MM.1S (cell line): ENCODE results near the gene LMNB1.
"Not testable (repeated sequence)": the region's sequence is repeated elsewhere in the genome, so short reads cannot be mapped to it uniquely, and the experiment has no call there.

Source experiments
- DNase-seq: peaks from one replicate; pipeline ENCODE4 v3.0.0-alpha.2; 2015
- H2AFZ ChIP-seq: fragments of 300-600 bp; sonication (generic); 2 replicates; pipeline ENCODE4 v1.6.0; 2016; ENCODE audit warnings: antibody characterized with exemption, low read length
- H3F3A ChIP-seq: fragments of 300-600 bp; sonication (generic); 2 replicates; pipeline ENCODE4 v1.6.1; 2016; ENCODE audit warnings: mild to moderate bottlenecking, antibody characterized with exemption, low read length, moderate library complexity, mixed read lengths; ENCODE audit not compliant: insufficient read depth
- H3K27ac ChIP-seq: fragments of 300-600 bp; sonication (generic); 2 replicates; pipeline ENCODE4 v1.5.1; 2016; ENCODE audit warnings: mild to moderate bottlenecking, low read length
- H3K27me3 ChIP-seq: fragments of 300-600 bp; sonication (generic); replicated peaks from 2 replicates; pipeline ENCODE4 v1.6.0; 2016; ENCODE audit warnings: low read length; ENCODE audit not compliant: insufficient read depth
- H3K36me3 ChIP-seq: fragments of 300-600 bp; sonication (generic); replicated peaks from 2 replicates; pipeline ENCODE4 v1.6.1; 2016; ENCODE audit warnings: mild to moderate bottlenecking, low read length, mixed read lengths; ENCODE audit not compliant: insufficient read depth
- H3K4me1 ChIP-seq: fragments of 300-600 bp; sonication (generic); 2 replicates; pipeline ENCODE4 v1.6.1; 2016; ENCODE audit warnings: low read length, mixed read lengths
- H3K4me2 ChIP-seq: fragments of 300-600 bp; sonication (generic); 2 replicates; pipeline ENCODE4 v1.6.0; 2016; ENCODE audit warnings: low read depth, low read length
- H3K4me3 ChIP-seq: fragments of 300-600 bp; sonication (generic); 2 replicates; pipeline ENCODE4 v1.5.1; 2016; ENCODE audit warnings: low read length, mixed read lengths
- H3K79me2 ChIP-seq: fragments of 300-600 bp; sonication (generic); 2 replicates; pipeline ENCODE4 v1.6.1; 2016; ENCODE audit warnings: mixed run types, low read length, mixed read lengths
- H3K9ac ChIP-seq: fragments of 300-600 bp; sonication (generic); 2 replicates; pipeline ENCODE4 v1.6.1; 2016; ENCODE audit warnings: low read length, mixed read lengths
- H3K9me2 ChIP-seq: fragments of 300-600 bp; sonication (generic); replicated peaks from 2 replicates; pipeline ENCODE4 v1.6.1; 2016; ENCODE audit warnings: mild to moderate bottlenecking, low read length, mixed read lengths; ENCODE audit not compliant: insufficient read depth
- H3K9me3 ChIP-seq: fragments of 300-600 bp; sonication (generic); replicated peaks from 2 replicates; pipeline ENCODE4 v1.6.1; 2016; ENCODE audit warnings: mild to moderate bottlenecking, low read length, mixed read lengths; ENCODE audit not compliant: insufficient read depth
- H4K20me1 ChIP-seq: fragments of 300-600 bp; sonication (generic); 2 replicates; pipeline ENCODE4 v1.6.1; 2016; ENCODE audit warnings: mild to moderate bottlenecking, low read length, moderate library complexity, mixed read lengths; ENCODE audit not compliant: insufficient read depth
- EZH2 ChIP-seq: fragments of 300-600 bp; sonication (generic); optimal IDR thresholded peaks from 2 replicates; pipeline ENCODE3; 2017; ENCODE audit warnings: low read depth, mild to moderate bottlenecking, antibody characterized with exemption, low read length, mixed read lengths
- EZH2phosphoT487 ChIP-seq: fragments of 300-600 bp; sonication (generic); IDR thresholded peaks from 2 replicates; pipeline ENCODE4 v1.6.1; 2018; ENCODE audit warnings: antibody characterized with exemption, low read length
- TF ChIP-seq, protein P1 (sequence below): fragments of 300-600 bp; sonication (generic); IDR thresholded peaks from 2 replicates; pipeline ENCODE4 v1.5.1; 2016; ENCODE audit warnings: antibody characterized with exemption, low read length, mixed read lengths

The LMNB1 gene

GRCh38 chr5:126837906-126838539, 61.1 kb downstream of the LMNB1 start:
- peaks cover 12% of the 10 kb centered on the region; the same call in 1 of the 2 replicates for H3K36me3 ChIP-seq

GRCh38 chr5:126839407-126839806, 62.5 kb downstream of the LMNB1 start:
- H3K4me3 ChIP-seq, result not testable (repeated sequence)

More at GRCh38 chr5:126837906-126838539, 61.1 kb downstream of the LMNB1 start:
- Histone ChIP-seq H3K27ac (no peak overlapping the region), H3K4me2 (no peak overlapping the region), H3K9me3 (no peaks in the 10 kb centered on the region), H3K27me3 (no peaks in the 10 kb centered on the region), H3K9me2 (no peaks in the 10 kb centered on the region), H3F3A (0 out of 2 replicates have a peak, but pooled peaks cover 2% of the 10 kb centered on the region), H4K20me1 (no peaks in the 10 kb centered on the region), H3K4me1 (no peaks in the 10 kb centered on the region), H3K4me3 (no peak overlapping the region), H3K79me2 (peaks cover 12% of the 10 kb centered on the region), H3K9ac (no peak overlapping the region), H2AFZ (no peak overlapping the region)
- DNase-seq, result no peak
- TF ChIP-seq, protein P1, sequence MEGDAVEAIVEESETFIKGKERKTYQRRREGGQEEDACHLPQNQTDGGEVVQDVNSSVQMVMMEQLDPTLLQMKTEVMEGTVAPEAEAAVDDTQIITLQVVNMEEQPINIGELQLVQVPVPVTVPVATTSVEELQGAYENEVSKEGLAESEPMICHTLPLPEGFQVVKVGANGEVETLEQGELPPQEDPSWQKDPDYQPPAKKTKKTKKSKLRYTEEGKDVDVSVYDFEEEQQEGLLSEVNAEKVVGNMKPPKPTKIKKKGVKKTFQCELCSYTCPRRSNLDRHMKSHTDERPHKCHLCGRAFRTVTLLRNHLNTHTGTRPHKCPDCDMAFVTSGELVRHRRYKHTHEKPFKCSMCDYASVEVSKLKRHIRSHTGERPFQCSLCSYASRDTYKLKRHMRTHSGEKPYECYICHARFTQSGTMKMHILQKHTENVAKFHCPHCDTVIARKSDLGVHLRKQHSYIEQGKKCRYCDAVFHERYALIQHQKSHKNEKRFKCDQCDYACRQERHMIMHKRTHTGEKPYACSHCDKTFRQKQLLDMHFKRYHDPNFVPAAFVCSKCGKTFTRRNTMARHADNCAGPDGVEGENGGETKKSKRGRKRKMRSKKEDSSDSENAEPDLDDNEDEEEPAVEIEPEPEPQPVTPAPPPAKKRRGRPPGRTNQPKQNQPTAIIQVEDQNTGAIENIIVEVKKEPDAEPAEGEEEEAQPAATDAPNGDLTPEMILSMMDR, result no peak
- TF ChIP-seq EZH2 (no peak), EZH2phosphoT487 (no peak)

DNA sequence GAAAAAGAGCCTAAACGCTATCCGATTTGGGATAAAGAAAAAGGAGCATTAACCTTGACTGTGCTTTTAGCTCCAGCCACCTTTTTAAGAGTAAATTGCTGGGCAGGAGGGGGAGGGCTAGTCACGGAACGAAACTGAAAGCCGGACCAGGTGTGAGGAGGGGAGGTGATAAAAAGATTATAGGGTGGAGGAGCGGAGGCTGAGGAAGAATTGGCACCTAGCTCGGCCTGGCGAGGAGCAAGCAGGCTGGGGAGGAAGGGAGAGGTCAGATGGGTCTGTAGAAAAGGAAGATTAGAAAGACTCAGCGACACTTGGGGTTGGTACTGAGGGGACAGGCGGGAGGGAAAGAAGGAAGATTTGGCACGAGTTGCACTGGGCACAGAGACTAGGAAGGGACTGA, 66.4 kb downstream of the LMNB1 start:
- not testable (repeated sequence) for H3K9me3 ChIP-seq, DNase-seq, H3K4me1 ChIP-seq, H3K36me3 ChIP-seq, H2AFZ ChIP-seq, H3K27me3 ChIP-seq, H3K27ac ChIP-seq, H3K4me2 ChIP-seq, H3K79me2 ChIP-seq, H3K9ac ChIP-seq, H4K20me1 ChIP-seq, H3K9me2 ChIP-seq, H3F3A ChIP-seq, H3K4me3 ChIP-seq

More at GRCh38 chr5:126839407-126839806, 62.5 kb downstream of the LMNB1 start:
- not testable (repeated sequence) for H3K9ac ChIP-seq, H3F3A ChIP-seq, DNase-seq, H3K27ac ChIP-seq, H3K79me2 ChIP-seq, H4K20me1 ChIP-seq, H3K4me2 ChIP-seq, H3K36me3 ChIP-seq, H3K9me2 ChIP-seq, H3K4me1 ChIP-seq, H2AFZ ChIP-seq, H3K9me3 ChIP-seq, H3K27me3 ChIP-seq

- H3F3A ChIP-seq, H3K79me2 ChIP-seq, H3K27me3 ChIP-seq, H3K4me2 ChIP-seq, H3K9ac ChIP-seq, H4K20me1 ChIP-seq, H3K27ac ChIP-seq, H3K9me2 ChIP-seq, H3K4me3 ChIP-seq, H3K36me3 ChIP-seq, H3K4me1 ChIP-seq, DNase-seq, H3K9me3 ChIP-seq, H2AFZ ChIP-seq: not testable (repeated sequence)
These were observed 68.6 kb downstream of the LMNB1 start for GRCh38 chr5:126845470-126846070.

DNA sequence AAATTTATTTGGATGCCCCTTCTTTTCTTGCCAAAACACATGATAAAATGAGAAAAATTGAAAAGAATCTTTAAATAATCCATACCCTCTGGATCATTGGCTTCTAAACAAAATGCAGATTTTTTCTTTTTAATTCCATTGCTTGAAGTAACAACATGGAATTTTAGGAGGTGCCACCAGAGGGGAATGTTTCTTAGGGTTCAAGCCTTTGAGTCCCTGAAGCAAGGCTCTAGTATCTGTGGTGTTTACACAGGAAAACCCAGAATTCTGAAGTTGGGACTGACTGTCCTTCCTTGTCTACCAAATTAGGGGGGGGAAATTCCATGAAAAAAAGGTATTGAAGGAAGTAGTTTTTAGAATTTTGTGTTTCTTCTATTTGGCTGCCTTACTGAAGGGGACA, 69.4 kb downstream of the LMNB1 start:
- Histone ChIP-seq H3K4me2 (no peak overlapping the region), H3K9me2 (no peaks in the 10 kb centered on the region), H3K36me3 (no peaks in the 10 kb centered on the region), H3K27me3 (no peaks in the 10 kb centered on the region), H3F3A (no peaks in the 10 kb centered on the region; the same call in 1 of the 2 replicates), H3K27ac (no peak overlapping the region), H3K4me3 (no peak overlapping the region), H3K4me1 (no peaks in the 10 kb centered on the region), H4K20me1 (no peaks in the 10 kb centered on the region), H2AFZ (no peak overlapping the region), H3K9me3 (no peaks in the 10 kb centered on the region), H3K9ac (no peak overlapping the region), H3K79me2 (no peaks in the 10 kb centered on the region)
- DNase-seq, result no peak
- TF ChIP-seq, protein P1, result no peak
- TF ChIP-seq EZH2phosphoT487 (no peak), EZH2 (no peak)
